Esophagus squamous epithelium (tissue), 5 donors: Measurements from ENCODE around the gene CTNNA3. TPM values are rescaled to one million over a fixed set of nuclear protein-coding genes. Genes with fewer than 3 reads are reported as not detected.

ENCODE experiments used
- DNase-seq: peaks from one replicate; lab custom pipeline; 2025; lab: John Stamatoyannopoulos, UW
- H3K27ac ChIP-seq, 4 donors: fragments of 200-600 bp; sonication (generic); one replicate each; pipeline ENCODE4 v1.5.1; 2016 to 2019; ENCODE audit warnings: mild to moderate bottlenecking in 1 of 4
- H3K27me3 ChIP-seq, 4 donors: fragments of 200-600 bp; sonication (generic); 1 replicate in 3 of 4; 2 replicates in 1 of 4; pipeline versions ENCODE4 v1.5.1 to v1.6.0; 2017 to 2021; ENCODE audit warnings: antibody characterized with exemption in 1 of 4
- H3K36me3 ChIP-seq, 3 donors: fragments of 200-600 bp; sonication (generic); one replicate each; pipeline ENCODE4 v1.5.1; 2016 to 2019
- H3K4me1 ChIP-seq, 3 donors: fragments of 200-600 bp; sonication (generic); one replicate each; pipeline ENCODE4 v1.5.1; 2017 to 2019
- H3K4me3 ChIP-seq, 4 donors: fragments of 200-600 bp; sonication (generic); 1 replicate in 3 of 4; 2 replicates in 1 of 4; pipeline ENCODE4 v1.5.1; 2016 to 2019; ENCODE audit warnings: mild to moderate bottlenecking in 2 of 4, moderate library complexity in 1 of 4
- H3K9me3 ChIP-seq, 3 donors: fragments of 200-600 bp; sonication (generic); one replicate each; pipeline ENCODE4 v1.5.1; 2016 to 2019
- POLR2A ChIP-seq, 4 donors: fragments of 450-650 bp; IDR thresholded peaks; one replicate each; pipeline ENCODE4 v1.6.1; 2017; ENCODE audit warnings: antibody characterized with exemption in 4 of 4, mild to moderate bottlenecking in 4 of 4, moderate library complexity in 3 of 4
- WGBS, 2 donors: methylation state at CpG; one replicate each; pipeline ENCODE4 v1.1.5; 2018; 5-methylcytosine and 5-hydroxymethylcytosine counted together
- intact Hi-C: fragments of 100-400 bp; cut with DNase I; formaldehyde crosslinking; loops from one replicate; pipeline ENCODE4 v1.15.0; 2022
- total RNA-seq, 4 donors: library from RNA; depleted of rRNA; stranded (reverse); fragments of >200 nt; gene quantifications; one replicate each; pipeline ENCODE4 v1.1.0, GENCODE V29; 2016
- TF ChIP-seq, protein P1 (sequence below), 6 experiments: fragments of 450-650 bp in 4 of 6; fragments of 200-600 bp in 2 of 6; sonication (generic) in 2 of 6; IDR thresholded peaks; one replicate each; pipeline ENCODE4 v1.5.1; 2016 to 2019; ENCODE audit warnings: antibody characterized with exemption in 6 of 6, mild to moderate bottlenecking in 4 of 6, moderate library complexity in 4 of 6
- donor health status: DM: yes; HTN: yes; CAD: no.

The CTNNA3 gene
- total RNA-seq, 4 donors from 2014 or later: 0.29 to 1.9 (median 0.61) TPM; not detected in 1

DNA sequence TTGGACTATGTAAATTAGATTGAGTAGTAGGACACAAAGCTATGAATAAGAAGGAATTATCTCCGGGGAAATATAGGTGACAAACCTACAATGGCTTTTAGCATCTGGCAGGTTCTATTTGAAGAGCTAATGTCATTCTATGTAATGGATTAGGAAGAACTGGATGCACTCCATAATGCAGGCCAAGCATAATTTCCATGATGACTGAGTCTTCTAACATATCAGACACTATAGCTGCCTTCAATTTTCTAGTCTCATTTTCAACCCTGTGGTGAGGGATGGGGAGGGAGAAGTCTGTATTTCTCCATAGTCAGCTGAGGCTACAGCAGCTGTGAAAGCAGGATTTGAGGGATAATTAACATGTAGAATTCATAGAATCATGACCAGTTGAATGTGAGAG lies 1160.6 kb downstream of the CTNNA3 start:
- Histone ChIP-seq H3K27ac (no peak overlapping the region), H3K4me3 (no peak overlapping the region), H3K36me3 (no peaks in the 10 kb centered on the region), H3K4me1 (no peaks in the 10 kb centered on the region), H3K27me3 (no peaks in the 10 kb centered on the region), H3K9me3 (no peaks in the 10 kb centered on the region)
- 35 to 60% methylated on average over 1 of the region's 1 CpG for WGBS, 2 donors
- intact Hi-C loops: no loop called here
- no peak for DNase-seq
- no peak for TF ChIP-seq POLR2A (IDR thresholded peaks at IDR 0.05)
- TF ChIP-seq, protein P1, sequence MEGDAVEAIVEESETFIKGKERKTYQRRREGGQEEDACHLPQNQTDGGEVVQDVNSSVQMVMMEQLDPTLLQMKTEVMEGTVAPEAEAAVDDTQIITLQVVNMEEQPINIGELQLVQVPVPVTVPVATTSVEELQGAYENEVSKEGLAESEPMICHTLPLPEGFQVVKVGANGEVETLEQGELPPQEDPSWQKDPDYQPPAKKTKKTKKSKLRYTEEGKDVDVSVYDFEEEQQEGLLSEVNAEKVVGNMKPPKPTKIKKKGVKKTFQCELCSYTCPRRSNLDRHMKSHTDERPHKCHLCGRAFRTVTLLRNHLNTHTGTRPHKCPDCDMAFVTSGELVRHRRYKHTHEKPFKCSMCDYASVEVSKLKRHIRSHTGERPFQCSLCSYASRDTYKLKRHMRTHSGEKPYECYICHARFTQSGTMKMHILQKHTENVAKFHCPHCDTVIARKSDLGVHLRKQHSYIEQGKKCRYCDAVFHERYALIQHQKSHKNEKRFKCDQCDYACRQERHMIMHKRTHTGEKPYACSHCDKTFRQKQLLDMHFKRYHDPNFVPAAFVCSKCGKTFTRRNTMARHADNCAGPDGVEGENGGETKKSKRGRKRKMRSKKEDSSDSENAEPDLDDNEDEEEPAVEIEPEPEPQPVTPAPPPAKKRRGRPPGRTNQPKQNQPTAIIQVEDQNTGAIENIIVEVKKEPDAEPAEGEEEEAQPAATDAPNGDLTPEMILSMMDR (IDR thresholded peaks at IDR 0.05): no peak

DNA sequence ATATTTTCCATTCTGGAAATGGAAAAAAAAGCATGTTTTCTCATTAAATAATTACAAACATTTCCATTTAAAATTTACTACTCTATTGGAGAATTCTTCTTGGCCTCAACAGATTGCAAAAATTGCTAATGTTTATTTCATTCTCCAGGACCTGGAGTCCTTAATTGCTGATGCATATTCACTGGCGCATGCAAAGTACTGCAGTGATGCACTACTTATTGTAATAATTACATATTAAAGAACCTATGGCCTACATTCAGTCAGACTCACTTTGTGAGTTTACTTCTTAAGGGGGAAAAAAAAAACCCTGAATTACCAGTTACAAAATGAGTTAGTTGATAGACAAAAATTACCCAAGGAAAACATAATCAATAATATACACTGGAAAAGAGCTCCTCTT lies 1161.1 kb downstream of the CTNNA3 start:
- intact Hi-C loops: no loop called here
- no peaks in the 10 kb centered on the region for H3K27me3 ChIP-seq
- H3K4me3 ChIP-seq: no peak overlapping the region
- 89 to 93% methylated on average over 1 of the region's 1 CpG for WGBS, 2 donors
- H3K9me3 ChIP-seq: no peaks in the 10 kb centered on the region
- H3K4me1 ChIP-seq: no peaks in the 10 kb centered on the region
- no peak for DNase-seq
- TF ChIP-seq POLR2A (IDR thresholded peaks at IDR 0.05): no peak
- no peak overlapping the region for H3K27ac ChIP-seq
- no peaks in the 10 kb centered on the region for H3K36me3 ChIP-seq

DNA sequence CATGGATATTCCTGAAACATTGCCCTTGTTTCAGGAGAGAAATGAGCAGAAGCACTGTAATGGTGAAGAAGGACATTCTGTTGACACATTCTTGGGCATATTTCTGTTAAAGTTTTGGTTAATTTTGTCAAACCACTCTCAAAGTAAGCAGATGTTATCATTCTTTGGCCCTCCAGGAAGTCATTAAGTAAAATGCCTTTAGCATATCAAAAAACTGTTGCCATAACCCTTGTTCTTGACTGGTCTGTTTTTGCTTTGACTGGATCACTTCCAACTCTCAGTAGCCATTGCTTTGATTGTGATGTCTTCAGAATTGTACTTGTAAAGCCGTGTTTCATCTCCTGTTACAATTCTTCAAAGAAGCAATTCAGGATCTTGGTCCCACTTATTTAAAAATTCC lies 1174.5 kb downstream of the CTNNA3 start:
- no peaks in the 10 kb centered on the region for H3K36me3 ChIP-seq
- no peaks in the 10 kb centered on the region for H3K4me1 ChIP-seq
- WGBS, 2 donors: 53 to 60% methylated on average over 1 of the region's 1 CpG
- H3K27ac ChIP-seq: no peak overlapping the region
- peaks cover 0 to 4% (median 0%) of the 10 kb centered on the region in 3 donors for H3K9me3 ChIP-seq
- intact Hi-C loops: no loop called here
- no peak for DNase-seq
- no peak for TF ChIP-seq POLR2A (IDR thresholded peaks at IDR 0.05)
- TF ChIP-seq, protein P1 (IDR thresholded peaks at IDR 0.05): no peak
- H3K27me3 ChIP-seq: no peaks in the 10 kb centered on the region
- H3K4me3 ChIP-seq: no peak overlapping the region

DNA sequence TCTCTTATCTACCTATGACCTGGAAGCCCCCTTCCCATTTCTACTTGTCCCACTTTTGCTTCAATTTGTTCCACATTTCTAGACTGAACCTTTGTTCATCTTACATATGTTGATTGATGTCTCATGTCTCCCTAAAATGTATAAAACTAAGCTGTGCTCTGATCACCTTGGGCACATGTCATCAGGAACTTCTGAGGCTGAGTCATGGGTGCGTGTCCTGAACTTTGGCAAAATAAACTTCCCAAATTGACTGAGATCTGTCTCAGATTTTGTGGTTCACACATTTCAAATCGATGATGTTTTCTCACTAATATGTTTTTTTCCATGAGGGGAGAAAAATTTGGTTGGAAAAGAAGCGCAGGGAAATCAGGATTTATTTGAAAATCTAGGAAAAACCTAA lies 1176.4 kb downstream of the CTNNA3 start:
- Histone ChIP-seq H3K27ac (no peak overlapping the region), H3K27me3 (no peaks in the 10 kb centered on the region), H3K36me3 (no peaks in the 10 kb centered on the region), H3K9me3 (peaks cover 0 to 4% (median 0%) of the 10 kb centered on the region in 3 donors), H3K4me3 (no peak overlapping the region), H3K4me1 (no peaks in the 10 kb centered on the region)
- no peak for DNase-seq
- 58 to 79% methylated on average over 3 of the region's 3 CpGs for WGBS, 2 donors
- intact Hi-C loops: no loop called here
- TF ChIP-seq, protein P1 (IDR thresholded peaks at IDR 0.05): no peak
- no peak for TF ChIP-seq POLR2A (IDR thresholded peaks at IDR 0.05)

DNA sequence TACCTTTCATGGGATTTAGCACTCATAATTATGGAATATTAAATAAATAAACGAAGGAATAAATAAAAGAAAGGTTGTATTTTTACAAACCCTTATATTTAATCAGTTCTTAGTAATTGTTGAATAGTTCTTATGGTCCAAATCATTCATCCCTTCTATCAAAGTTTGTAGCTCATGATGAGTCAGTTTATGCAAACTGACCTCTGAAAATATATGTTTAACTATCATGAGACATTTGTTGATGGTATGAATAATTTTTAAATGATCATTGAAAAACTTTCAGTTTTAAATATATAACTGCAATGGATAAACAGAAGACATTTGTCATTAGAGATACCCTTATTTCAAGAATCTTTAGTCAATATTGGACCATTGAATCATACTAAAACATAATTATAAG lies 1181.3 kb downstream of the CTNNA3 start:
- peaks cover 0 to 4% (median 0%) of the 10 kb centered on the region in 3 donors for H3K9me3 ChIP-seq
- H3K4me3 ChIP-seq: no peak overlapping the region
- 30 to 35% methylated on average over 1 of the region's 1 CpG for WGBS, 2 donors
- H3K27me3 ChIP-seq: no peaks in the 10 kb centered on the region
- intact Hi-C loops: no loop called here
- no peak for DNase-seq
- no peak overlapping the region for H3K27ac ChIP-seq
- no peaks in the 10 kb centered on the region for H3K4me1 ChIP-seq
- TF ChIP-seq, protein P1 (IDR thresholded peaks at IDR 0.05): no peak
- no peak for TF ChIP-seq POLR2A (IDR thresholded peaks at IDR 0.05)
- no peaks in the 10 kb centered on the region for H3K36me3 ChIP-seq

DNA sequence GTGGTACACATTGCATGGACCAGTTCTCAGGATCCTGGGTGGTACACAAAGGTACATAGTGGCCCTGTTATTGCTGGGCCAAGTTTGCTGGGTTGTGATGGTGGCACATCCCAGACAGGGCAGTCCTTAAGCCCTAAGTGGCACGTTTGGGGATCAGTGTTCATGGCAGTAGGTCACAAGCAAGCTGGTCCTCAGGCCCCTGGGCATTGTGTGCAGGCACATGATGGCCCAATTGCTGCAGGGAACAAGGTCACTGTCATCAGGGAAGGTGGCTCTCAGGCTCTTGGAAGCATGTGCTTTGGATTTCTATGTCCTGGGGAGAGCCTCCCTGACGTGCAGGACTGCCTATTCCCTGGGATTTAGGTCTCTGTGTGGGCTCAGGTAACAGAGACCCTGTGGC lies 1182.5 kb downstream of the CTNNA3 start:
- H3K4me1 ChIP-seq: no peaks in the 10 kb centered on the region
- WGBS, 2 donors: 50 to 57% methylated on average over 1 of the region's 2 CpGs
- H3K27me3 ChIP-seq: no peaks in the 10 kb centered on the region
- H3K9me3 ChIP-seq: peaks cover 0 to 4% (median 0%) of the 10 kb centered on the region in 3 donors
- no peaks in the 10 kb centered on the region for H3K36me3 ChIP-seq
- no peak for DNase-seq
- intact Hi-C loops: no loop called here
- no peak overlapping the region for H3K4me3 ChIP-seq
- TF ChIP-seq, protein P1 (IDR thresholded peaks at IDR 0.05): no peak
- TF ChIP-seq POLR2A (IDR thresholded peaks at IDR 0.05): no peak
- no peak overlapping the region for H3K27ac ChIP-seq
